Left renal pelvis (tissue), 4 donors: ENCODE data around the gene CC2D1A. TPM values are rescaled to one million over a fixed set of nuclear protein-coding genes. Genes with fewer than 3 reads are reported as not detected.
"Not testable (repeated sequence)": the region's sequence is repeated elsewhere in the genome, so short reads cannot be mapped to it uniquely, and the experiment has no call there.

ENCODE experiments used
- DNase-seq, 4 donors: peaks; one replicate each; pipeline ENCODE4 v3.0.0-alpha.2; 2013; ENCODE audit warnings: low read depth in 4 of 4, low spot score in 3 of 4
- polyA plus RNA-seq, 4 donors: library from polyadenylated mRNA; unstranded; fragments of 120-200 nt; gene quantifications; one replicate each; pipeline ENCODE4 v1.2.1, GENCODE V29; 2013; ENCODE audit not compliant: insufficient read length in 4 of 4

Gene CC2D1A
- polyA plus RNA-seq, 4 donors = 19.4 to 45.8 (median 23.0) TPM

DNA sequence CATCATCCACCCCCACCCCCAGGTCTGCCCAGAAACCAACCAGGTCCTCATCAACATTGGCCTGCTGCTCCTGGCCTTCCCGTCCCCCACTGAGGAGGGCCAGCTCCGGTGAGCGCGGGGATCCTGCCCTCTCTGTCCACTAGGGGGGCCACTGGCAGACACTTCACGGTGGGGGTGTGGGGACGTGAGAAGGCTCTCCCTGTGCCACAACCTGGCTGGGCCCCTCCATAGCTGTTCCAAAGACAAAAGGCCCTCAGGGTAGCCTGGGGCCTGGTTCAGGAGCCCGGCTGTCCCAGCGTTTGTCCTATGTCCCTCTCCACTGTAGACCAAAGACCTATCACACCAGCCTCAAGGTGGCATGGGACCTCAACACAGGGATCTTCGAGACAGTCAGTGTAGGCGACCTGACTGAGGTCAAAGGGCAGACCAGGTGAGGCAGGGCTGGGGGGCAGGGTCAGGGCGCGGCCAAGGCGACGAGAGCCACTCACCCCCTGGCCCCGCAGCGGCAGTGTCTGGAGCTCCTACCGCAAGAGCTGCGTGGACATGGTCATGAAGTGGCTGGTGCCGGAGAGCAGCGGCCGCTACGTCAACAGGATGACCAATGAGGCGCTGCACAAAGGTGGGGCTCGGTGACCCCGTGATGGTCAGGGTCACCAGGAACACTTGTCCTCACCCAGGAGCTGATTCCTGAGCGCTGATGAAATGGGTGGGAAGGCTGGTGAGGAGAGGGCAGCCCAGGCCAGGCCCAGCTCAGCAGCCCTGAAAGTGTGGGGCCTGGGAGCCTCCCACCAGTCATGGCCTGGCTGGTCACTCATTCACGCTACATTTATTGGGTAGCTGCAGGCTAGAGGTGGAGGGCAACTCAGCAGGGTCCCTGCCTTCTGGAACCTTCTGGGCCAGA is 54.2 kb downstream of the CC2D1A start:
- no peak for DNase-seq

DNA sequence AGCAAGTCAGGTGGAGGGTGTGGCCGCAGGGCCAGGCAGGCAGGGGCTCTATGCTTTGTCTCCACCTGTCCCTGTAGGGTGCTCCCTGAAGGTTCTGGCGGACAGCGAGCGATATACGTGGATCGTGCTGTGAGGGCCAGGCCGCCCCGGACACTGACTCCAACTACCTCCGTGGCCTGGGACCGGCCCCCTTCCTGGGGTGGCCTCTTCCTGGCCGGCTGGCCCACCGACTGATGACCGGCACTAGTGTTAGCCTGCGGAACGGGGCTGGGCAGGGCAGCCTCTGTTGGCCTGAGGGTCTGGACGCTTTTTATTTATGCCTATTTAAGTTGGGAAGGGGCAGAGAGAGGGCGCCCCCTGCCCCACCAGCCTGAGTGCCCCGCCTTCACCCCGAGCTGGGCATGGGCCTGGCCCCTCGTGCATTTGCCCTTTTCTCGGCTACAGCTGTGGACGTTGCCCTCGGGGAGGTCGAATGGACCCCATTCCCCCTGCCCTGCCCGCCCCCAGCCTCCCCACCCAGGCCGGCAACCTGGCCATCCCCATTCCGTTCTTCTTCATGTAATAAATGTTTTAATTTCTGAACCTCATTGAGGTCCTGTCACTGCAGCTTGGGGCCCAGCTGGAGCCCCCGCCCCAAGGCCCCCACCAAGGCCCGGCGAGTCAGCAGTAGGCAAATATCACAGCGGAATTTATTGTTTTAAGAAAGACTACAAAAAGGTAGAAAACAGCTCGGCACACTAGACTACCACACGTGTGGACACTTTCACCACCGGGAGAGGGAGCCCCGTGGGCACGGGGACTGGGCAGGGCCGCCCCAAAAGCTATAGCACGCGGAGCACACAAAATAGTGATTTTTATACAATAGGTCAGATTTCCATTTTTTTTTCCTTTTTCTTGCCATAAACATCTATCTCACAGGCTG is 55.1 kb downstream of the CC2D1A start:
- DNase-seq = no peak

DNA sequence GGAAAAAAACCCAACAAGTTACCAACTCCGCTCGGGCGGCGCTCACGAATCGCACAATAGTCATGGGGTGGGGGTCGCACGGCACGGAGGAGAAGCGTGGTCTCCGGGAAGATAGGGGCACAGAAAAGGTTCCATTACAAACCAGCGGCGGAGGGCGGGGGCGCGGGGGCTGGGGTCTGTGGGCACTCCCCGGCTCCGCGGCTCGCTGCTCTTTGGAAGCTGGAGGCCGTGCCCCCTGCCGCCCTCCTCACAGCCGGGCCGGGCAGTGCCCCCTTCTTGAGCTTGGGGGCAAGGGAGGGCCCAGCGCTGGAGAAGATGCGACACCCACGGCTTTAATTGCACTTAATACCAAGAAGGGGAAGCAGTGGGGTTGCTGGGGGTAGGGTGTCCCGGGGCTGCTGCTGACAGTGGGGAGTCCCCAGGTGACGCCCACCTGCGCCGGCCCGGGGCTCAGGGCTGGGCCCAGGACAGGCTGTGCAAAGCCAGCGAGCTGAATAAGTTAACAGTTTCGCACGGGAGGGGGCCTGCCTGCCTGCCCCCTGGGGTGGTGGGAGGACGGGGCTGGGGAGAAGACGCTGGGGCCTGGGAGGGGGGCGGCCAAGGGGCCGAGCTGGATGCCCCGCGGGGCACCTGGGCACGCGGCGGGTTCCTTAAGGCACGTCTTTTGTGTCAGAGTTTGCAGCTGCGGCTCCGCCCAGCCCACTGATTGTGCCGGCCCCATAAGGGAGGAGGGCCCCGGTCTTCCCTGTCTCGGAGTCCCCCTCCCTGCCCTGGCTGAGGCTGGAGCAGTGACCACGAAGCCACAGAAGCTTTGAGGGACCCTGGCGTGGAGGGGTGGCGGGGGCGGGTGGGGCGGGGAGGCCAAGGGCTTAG is 56.1 kb downstream of the CC2D1A start:
- no peak for DNase-seq

DNA sequence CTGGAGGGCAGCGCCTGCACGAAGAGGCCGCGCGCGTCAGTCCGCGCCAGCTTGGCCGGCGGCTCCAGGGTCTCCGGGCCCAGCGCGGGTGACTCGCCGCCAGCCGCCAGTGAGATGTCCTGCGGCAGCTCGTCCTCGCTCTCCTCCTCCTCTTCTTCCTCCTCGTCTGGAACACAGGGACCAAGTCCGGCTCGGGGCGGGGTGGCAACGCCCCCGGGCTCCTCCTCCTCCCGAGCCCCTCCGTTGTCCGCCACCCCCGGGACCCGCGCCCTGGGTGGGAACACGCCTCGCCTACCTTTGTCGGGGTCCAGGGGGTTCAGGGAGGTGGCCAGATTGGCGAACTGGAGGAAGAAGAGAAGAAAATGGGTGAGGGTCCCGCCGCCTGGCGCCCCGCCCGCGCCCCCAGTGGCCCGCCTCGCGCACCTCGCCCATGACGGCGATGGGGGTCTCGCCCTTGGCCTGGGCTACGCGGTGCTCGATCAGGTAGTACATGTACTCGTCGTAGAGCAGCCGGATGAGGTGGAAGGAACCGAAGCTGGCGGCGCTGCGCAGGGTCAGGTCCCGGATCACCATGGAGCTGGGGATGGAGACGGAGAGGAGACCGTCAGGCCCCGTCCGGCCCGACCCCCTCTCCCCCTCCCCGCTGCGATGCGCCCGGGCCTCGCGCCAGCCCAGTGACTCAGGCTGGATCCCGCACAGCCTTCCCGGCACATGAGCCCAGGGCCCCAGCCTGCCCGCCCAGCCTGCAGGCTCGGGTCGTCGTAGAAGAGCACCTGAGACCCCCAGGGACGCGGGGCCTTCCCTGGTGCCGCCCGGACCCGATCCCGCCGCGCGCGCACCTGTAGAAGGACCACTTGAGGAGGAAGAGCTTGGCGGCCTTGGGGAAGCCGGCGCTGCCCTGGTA is 57.0 kb downstream of the CC2D1A start:
- no peak for DNase-seq

DNA sequence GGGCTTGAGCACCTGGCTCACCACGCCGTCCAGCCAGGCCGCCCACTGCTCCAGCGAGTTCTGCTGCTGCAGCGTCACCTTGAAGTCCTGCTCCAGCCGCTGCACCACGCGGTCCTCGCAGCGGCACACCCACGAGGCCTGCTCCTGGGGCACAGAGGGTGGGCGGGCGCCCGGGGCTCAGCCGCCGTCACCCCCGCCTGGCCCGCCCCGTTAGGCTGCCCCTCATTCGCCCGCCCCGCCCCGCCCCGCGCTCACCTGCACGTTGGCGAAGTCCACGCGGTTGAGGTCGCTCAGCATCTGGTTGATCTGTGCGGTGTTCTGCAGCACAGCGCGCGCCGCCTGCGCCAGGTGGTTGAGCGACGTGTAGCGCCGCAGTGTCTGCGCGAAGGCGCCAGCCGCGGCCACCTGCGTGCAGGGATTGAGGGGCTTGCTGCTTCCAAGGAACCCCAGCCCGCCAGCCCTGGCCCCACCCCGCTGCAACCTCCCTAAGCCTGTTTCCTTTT is 57.7 kb downstream of the CC2D1A start:
- DNase-seq = no peak

DNA sequence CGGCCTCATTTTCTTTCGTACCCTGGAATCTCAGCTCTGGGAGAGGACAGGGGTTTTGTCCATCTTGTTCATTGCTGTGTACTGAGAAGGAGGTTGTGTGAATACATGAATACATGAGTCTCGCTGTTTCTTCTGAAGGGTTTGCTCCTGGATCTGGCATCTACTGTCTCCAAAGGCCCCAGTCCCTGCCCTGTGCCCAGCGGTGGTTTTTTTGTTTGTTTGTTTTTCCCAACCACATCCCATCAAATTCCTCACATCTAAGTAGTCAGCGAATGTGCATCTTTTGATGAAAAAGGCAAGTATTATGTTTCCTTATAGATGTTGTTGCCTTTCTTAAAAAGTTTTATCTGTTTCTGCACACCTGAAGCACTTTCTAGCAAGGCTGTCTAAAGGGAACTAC is 58.8 kb downstream of the CC2D1A start:
- DNase-seq = no peak

DNA sequence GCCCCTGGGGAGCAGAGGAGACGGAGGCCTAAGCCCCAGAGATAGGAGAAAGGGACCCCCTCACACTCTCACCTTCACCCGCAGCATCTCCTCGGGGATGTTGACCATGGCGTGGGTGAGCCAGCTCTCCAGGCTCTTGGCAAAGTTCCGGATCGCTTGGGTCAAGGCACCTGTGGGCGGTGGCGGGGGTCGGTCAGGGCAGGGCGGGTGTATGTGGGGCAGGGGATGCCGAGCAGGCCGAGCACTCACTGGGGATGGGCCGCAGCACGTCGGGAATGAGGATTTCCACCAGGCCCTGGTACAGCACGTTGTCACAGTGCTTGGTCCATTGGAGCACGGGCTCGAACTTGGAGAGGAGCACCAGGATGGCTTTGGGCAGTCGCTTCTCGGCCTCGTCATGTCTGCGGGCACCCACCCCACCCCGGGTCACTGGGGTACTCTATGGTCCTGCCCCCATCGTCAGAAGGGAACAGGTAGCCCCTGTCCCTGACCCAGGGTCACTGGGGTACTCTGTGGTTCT is 59.4 kb downstream of the CC2D1A start:
- no peak for DNase-seq

DNA sequence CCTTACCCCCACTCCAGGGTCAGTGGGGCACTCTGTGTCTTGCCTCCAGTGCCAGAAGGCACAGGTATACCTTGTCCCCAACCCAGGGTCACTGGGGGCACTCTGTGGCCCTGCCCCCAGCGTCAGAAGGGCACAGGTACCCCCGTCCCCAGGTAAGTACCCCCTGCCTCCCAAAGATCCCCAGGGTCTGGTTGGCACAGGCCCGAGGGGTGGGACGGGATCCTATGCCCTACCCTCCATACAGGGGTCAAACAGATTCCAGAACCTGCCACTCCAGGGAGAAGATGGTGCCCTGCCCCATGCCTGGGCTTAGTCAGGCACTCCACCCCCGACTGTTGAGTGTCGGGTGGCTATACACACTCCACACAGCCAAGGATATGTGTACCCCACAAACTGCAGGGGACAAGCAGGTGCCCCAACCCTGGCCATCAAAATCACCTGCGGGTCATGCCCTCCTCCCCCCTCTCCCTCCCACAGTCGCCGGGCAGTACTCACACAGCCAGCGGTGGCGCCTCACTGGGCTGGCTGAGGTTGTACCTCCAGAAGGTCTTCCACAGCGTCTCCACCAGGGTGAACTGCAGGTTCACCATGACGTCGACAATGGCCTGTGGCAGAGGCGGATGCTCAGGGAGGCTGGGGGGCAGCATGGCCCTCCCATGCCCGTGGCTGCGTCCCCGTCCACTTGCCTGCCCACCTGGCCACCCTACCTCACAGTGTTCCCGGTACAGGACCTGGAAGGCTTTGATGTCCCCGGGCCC is 60.1 kb downstream of the CC2D1A start:
- DNase-seq = no peak

DNA sequence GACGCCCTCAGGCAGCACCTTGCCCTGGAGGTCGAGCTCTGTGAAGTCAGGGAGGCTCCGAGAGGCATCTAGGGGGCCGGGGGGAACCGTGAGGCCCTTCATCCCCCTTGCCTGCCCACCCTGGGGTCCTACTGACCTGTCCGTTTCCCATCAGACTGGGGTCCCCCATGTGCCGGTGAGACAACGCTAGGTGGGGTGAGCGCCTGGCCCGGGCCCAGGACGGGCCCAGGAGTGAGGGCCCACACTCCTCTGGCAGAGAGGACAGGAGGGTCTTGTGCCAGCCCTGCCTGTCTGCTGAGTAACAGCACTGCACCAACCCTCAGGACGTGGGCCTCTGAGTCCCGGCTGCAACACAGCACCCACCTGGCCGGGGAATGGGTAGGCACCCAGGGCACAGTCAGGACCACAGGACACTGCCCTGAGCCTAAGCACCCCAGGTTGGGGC is 60.7 kb downstream of the CC2D1A start:
- DNase-seq = no peak

DNA sequence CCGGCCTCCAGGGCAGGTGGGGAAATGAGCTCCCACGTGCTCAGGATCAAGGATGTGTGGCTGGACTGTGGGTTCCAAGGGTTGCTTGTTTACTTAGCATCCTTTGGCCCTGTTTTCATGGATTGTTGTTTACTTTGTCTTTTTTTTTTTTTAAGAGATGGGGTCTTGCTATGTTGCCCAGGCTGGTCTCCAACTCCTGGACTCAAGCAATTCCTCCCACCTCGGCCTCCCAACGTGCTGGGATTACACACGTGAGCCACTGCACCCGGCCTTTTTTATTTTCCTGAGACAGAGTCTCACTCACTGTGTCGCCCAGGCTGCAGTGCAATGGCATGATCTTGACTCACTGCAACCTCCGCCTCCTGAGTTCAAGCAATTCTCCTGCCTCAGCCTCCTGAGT is 61.2 kb downstream of the CC2D1A start:
- not testable (repeated sequence) for DNase-seq

DNA sequence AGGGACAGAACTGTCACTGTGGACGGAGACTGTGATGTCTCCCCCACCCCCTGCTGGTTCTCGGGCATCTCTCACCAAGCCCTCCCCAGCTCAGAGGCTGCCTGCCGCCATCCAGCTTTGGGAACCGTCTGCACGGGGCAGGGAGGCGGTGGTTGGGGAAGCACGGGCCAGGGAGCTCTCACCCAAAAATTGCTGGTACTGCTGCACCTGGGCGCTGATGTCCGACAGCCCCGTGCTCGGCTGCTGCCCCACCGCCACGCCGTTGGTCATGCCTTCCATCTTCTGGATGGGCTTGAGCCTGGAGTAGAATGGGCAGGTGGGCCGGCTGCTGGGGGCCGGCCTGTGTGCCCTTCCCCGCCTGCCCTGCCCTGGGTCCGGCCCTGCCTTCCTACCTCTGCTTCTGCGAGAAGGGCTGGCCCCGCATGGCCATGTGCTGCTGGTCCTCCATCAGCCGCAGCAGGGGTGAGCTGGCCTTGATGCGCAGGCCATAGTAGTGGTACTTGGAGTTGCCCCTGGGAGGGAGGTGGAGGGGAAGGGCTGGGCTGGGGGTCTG is 62.5 kb downstream of the CC2D1A start:
- DNase-seq = no peak

DNA sequence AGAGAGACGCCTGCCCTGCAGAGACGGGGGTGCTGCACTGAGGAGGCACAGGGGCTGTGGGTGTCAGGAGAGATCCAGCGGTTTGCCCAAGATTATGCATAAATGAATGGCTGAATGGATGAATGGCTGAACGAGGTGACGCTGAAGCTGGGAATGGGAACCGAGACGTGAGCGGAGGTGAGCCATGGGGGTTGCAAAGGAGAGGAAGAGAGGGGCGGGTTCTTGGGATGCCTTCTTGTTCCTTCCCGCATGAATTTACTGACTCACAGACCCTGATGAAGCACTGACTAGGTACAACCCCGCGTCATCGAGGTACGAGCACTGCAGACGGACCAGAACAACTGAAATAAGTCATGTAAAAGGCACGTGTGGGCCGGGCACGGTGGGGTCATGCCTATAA is 63.0 kb downstream of the CC2D1A start:
- no peak for DNase-seq

DNA sequence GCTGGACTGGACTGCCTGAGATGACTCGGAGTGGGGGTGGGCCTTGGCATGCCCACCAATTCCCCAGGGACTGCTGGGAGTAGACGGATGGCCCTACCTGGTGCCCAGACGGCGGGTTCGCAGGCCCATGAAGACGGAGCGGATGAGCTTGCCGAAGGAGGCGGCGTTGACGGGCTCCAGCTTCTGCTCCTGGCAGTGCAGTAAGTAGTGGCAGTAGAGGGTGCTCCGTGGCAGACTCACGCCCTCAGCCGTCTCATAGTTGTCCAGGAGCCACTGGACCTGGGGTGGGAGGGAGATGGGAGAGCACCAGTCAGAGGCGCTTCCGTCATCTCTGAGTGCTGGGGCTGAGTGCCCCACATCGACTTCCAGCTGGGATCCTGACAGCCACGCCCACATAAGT is 63.9 kb downstream of the CC2D1A start:
- no peak for DNase-seq

DNA sequence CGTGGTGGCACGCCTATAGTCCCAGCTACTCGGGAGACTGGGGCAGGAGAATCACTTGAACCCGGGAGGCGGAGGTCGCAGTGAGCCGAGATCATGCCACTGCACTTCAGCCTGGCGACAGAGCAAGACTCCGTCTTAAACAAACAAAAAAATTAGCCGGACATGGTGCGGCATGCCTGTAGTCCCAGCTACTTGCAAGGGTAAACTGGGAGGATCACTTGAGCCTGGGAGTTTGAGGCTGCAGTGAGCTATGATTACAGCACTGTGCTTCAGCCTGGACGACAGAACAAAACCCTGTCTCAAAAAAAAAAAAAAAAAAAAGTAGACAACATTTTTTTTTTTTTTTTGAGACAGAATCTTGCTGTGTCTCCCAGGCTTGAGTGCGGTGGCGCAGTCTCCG is 65.9 kb downstream of the CC2D1A start:
- DNase-seq = not testable (repeated sequence)

DNA sequence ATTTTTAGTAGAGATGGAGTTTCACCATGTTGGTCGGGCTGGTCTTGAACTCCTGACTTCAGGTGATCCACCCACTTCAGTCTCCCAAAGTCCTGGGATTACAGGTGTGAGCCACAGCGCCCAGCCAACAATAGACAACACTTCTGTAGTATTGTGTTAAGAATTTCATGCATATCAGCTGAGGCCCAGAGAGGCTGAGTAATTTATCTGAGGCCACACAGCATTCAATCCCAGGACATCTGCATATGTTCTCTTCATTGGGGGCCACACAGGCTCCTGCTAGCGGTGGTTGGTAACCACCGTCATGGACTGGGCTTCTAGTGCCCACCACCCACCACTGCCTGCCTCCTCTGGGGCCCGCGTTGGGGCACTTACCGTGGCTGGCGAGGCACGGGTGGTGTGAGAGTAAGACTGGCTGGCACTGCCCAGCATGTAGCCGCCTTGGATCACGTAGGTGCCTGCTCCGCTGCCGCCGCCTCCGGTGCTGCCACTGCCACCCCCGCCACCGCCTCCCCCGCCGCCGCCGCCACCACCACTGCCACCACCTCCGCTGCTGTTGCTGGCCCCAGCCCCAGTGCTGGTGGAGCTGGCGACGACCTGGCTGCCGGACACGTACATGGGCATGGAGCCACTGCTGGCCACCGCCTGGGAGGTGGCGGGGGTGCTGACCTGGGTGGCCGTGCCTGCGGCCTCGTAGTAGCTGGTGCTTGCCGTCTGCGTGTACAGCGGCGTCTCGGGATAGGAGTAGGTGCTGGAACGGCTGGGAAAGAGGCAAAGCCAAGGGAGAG is 66.6 kb downstream of the CC2D1A start:
- no peak for DNase-seq

DNA sequence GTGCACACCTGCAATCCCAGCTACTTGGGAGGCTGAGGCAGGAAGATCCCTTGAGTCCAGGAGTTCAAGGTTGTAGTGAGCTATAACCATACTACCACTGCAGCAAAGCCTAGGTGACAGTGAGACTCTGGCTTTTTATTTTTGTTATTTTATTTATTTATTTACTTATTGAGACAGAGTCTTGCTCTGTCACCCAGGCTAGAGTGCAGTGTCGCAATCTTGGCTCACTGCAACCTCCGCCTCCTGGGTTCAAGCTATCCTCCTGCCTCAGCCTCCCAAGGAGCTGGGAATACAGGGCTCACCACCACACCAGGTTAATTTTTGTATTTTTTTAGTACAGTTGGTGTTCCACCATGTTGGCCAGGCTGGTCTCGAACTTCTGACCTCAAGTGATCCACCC is 67.5 kb downstream of the CC2D1A start:
- not testable (repeated sequence) for DNase-seq

DNA sequence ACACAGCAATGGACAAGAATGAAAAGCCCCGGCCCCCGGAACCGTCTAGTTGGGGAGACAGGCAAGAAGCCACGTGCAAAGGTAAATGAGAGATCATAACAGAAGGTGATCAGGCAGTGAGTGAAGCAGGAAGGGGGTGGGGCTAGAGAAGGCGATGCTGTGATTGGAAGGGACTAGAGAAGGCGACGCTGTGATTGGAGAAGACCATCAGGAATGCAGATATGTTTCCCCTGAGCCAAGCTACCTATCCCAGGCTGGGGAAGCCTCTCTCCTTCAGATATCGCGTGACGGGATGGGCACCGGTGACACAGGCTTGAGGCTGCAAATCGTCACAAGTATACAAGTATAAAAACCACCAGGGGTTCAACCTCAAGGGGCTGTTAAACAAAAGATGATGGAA is 68.1 kb downstream of the CC2D1A start:
- DNase-seq = no peak
